ENCODE results near the gene PLOD1.

PLOD1 gene

GRCh38 chr1:11977625-11978024, 43.1 kb downstream of the PLOD1 start:
- H3K4me1 ChIP-seq (ENCODE audit: control insufficient read depth, insufficient read depth, low read length) = peaks cover 14% of the 10 kb centered on the region
- peaks cover 8% of the 10 kb centered on the region for H3K36me3 ChIP-seq (ENCODE audit: control insufficient read depth, insufficient read depth, low read length)
- no peak overlapping the region for H3K4me3 ChIP-seq (ENCODE audit: insufficient read depth, low read depth, low read length)
- no peaks in the 10 kb centered on the region for H3K9me3 ChIP-seq (ENCODE audit: control insufficient read depth, low read length)
- no peak overlapping the region for H3K27ac ChIP-seq (ENCODE audit: insufficient read depth, low read depth, low read length, poor library complexity, severe bottlenecking)
- WGBS, 2 experiments = 94 to 97% methylated on average over 3 of the region's 3 CpGs
- no peaks in the 10 kb centered on the region for H3K27me3 ChIP-seq (ENCODE audit: control insufficient read depth, insufficient read depth, low read length, poor library complexity, severe bottlenecking)

GRCh38 chr1:11978301-11978700, 43.8 kb downstream of the PLOD1 start:
- Histone ChIP-seq H3K4me1 (ENCODE audit: control insufficient read depth, insufficient read depth, low read length) (peaks cover 14% of the 10 kb centered on the region), H3K27ac (ENCODE audit: insufficient read depth, low read depth, low read length, poor library complexity, severe bottlenecking) (no peak overlapping the region), H3K36me3 (ENCODE audit: control insufficient read depth, insufficient read depth, low read length) (peaks cover 7% of the 10 kb centered on the region), H3K4me3 (ENCODE audit: insufficient read depth, low read depth, low read length) (no peak overlapping the region), H3K9me3 (ENCODE audit: control insufficient read depth, low read length) (no peaks in the 10 kb centered on the region), H3K27me3 (ENCODE audit: control insufficient read depth, insufficient read depth, low read length, poor library complexity, severe bottlenecking) (no peaks in the 10 kb centered on the region)
- WGBS, 2 experiments = 93 to 95% methylated on average over 8 of the region's 8 CpGs

- 69 to 71% methylated on average over 29 of the region's 29 CpGs for WGBS, 2 experiments
- Histone ChIP-seq H3K4me3 (ENCODE audit: insufficient read depth, low read depth, low read length) (peak overlapping the region; percentile 30), H3K27me3 (ENCODE audit: control insufficient read depth, insufficient read depth, low read length, poor library complexity, severe bottlenecking) (no peaks in the 10 kb centered on the region), H3K9me3 (ENCODE audit: control insufficient read depth, low read length) (no peaks in the 10 kb centered on the region), H3K27ac (ENCODE audit: insufficient read depth, low read depth, low read length, poor library complexity, severe bottlenecking) (peak overlapping the region; percentile 83), H3K36me3 (ENCODE audit: control insufficient read depth, insufficient read depth, low read length) (peaks cover 14% of the 10 kb centered on the region), H3K4me1 (ENCODE audit: control insufficient read depth, insufficient read depth, low read length) (peaks cover 14% of the 10 kb centered on the region)
These were observed 44.7 kb downstream of the PLOD1 start for GRCh38 chr1:11979028-11979850.

GRCh38 chr1:11979851-11980675, 45.5 kb downstream of the PLOD1 start, which contains the start of gene MFN2:
TSS of gene MFN2 (plus strand) at chr1:11980444. CDS start at chr1:11989169, 8,725 bp downstream.
- H3K36me3 ChIP-seq (ENCODE audit: control insufficient read depth, insufficient read depth, low read length) = peaks cover 10% of the 10 kb centered on the region
- 2% methylated on average over 74 of the region's 74 CpGs for WGBS, 2 experiments
- H3K27ac ChIP-seq (ENCODE audit: insufficient read depth, low read depth, low read length, poor library complexity, severe bottlenecking) = peak within 1 kb of the TSS; percentile 87
- peak within 1 kb of the TSS; percentile 95 for H3K4me3 ChIP-seq (ENCODE audit: insufficient read depth, low read depth, low read length)
- H3K27me3 ChIP-seq (ENCODE audit: control insufficient read depth, insufficient read depth, low read length, poor library complexity, severe bottlenecking) = no peaks in the 10 kb centered on the region
- H3K4me1 ChIP-seq (ENCODE audit: control insufficient read depth, insufficient read depth, low read length) = peaks cover 14% of the 10 kb centered on the region
- no peaks in the 10 kb centered on the region for H3K9me3 ChIP-seq (ENCODE audit: control insufficient read depth, low read length)

- Histone ChIP-seq H3K36me3 (ENCODE audit: control insufficient read depth, insufficient read depth, low read length) (peaks cover 8% of the 10 kb centered on the region), H3K4me1 (ENCODE audit: control insufficient read depth, insufficient read depth, low read length) (peaks cover 14% of the 10 kb centered on the region), H3K9me3 (ENCODE audit: control insufficient read depth, low read length) (no peaks in the 10 kb centered on the region), H3K27me3 (ENCODE audit: control insufficient read depth, insufficient read depth, low read length, poor library complexity, severe bottlenecking) (no peaks in the 10 kb centered on the region), H3K4me3 (ENCODE audit: insufficient read depth, low read depth, low read length) (peak overlapping the region; percentile 95), H3K27ac (ENCODE audit: insufficient read depth, low read depth, low read length, poor library complexity, severe bottlenecking) (peak overlapping the region; percentile 87)
- WGBS, 2 experiments = 1% methylated on average over 12 of the region's 12 CpGs
These were observed 46.1 kb downstream of the PLOD1 start for GRCh38 chr1:11980676-11980972.

GRCh38 chr1:11981378-11982009, 47.0 kb downstream of the PLOD1 start:
- Histone ChIP-seq H3K4me1 (ENCODE audit: control insufficient read depth, insufficient read depth, low read length) (peaks cover 14% of the 10 kb centered on the region), H3K27me3 (ENCODE audit: control insufficient read depth, insufficient read depth, low read length, poor library complexity, severe bottlenecking) (no peaks in the 10 kb centered on the region), H3K36me3 (ENCODE audit: control insufficient read depth, insufficient read depth, low read length) (peaks cover 17% of the 10 kb centered on the region), H3K9me3 (ENCODE audit: control insufficient read depth, low read length) (no peaks in the 10 kb centered on the region), H3K27ac (ENCODE audit: insufficient read depth, low read depth, low read length, poor library complexity, severe bottlenecking) (no peak overlapping the region), H3K4me3 (ENCODE audit: insufficient read depth, low read depth, low read length) (peak overlapping the region; percentile 95)
- 92 to 96% methylated on average over 13 of the region's 13 CpGs for WGBS, 2 experiments

GRCh38 chr1:11982010-11982392, 47.5 kb downstream of the PLOD1 start:
- Histone ChIP-seq H3K36me3 (ENCODE audit: control insufficient read depth, insufficient read depth, low read length) (peaks cover 17% of the 10 kb centered on the region), H3K27me3 (ENCODE audit: control insufficient read depth, insufficient read depth, low read length, poor library complexity, severe bottlenecking) (no peaks in the 10 kb centered on the region), H3K27ac (ENCODE audit: insufficient read depth, low read depth, low read length, poor library complexity, severe bottlenecking) (no peak overlapping the region), H3K4me3 (ENCODE audit: insufficient read depth, low read depth, low read length) (no peak overlapping the region), H3K4me1 (ENCODE audit: control insufficient read depth, insufficient read depth, low read length) (peaks cover 14% of the 10 kb centered on the region), H3K9me3 (ENCODE audit: control insufficient read depth, low read length) (no peaks in the 10 kb centered on the region)
- WGBS, 2 experiments = 92 to 95% methylated on average over 3 of the region's 3 CpGs

GRCh38 chr1:11984121-11984520, 49.6 kb downstream of the PLOD1 start:
- no peaks in the 10 kb centered on the region for H3K9me3 ChIP-seq (ENCODE audit: control insufficient read depth, low read length)
- H3K36me3 ChIP-seq (ENCODE audit: control insufficient read depth, insufficient read depth, low read length) = peaks cover 17% of the 10 kb centered on the region
- no peak overlapping the region for H3K27ac ChIP-seq (ENCODE audit: insufficient read depth, low read depth, low read length, poor library complexity, severe bottlenecking)
- peaks cover 14% of the 10 kb centered on the region for H3K4me1 ChIP-seq (ENCODE audit: control insufficient read depth, insufficient read depth, low read length)
- WGBS, 2 experiments = 96 to 98% methylated on average over 5 of the region's 5 CpGs
- H3K27me3 ChIP-seq (ENCODE audit: control insufficient read depth, insufficient read depth, low read length, poor library complexity, severe bottlenecking) = no peaks in the 10 kb centered on the region
- H3K4me3 ChIP-seq (ENCODE audit: insufficient read depth, low read depth, low read length) = no peak overlapping the region

GRCh38 chr1:11984576-11984975, 50.1 kb downstream of the PLOD1 start:
- Histone ChIP-seq H3K27ac (ENCODE audit: insufficient read depth, low read depth, low read length, poor library complexity, severe bottlenecking) (no peak overlapping the region), H3K4me3 (ENCODE audit: insufficient read depth, low read depth, low read length) (no peak overlapping the region), H3K4me1 (ENCODE audit: control insufficient read depth, insufficient read depth, low read length) (peaks cover 10% of the 10 kb centered on the region), H3K9me3 (ENCODE audit: control insufficient read depth, low read length) (no peaks in the 10 kb centered on the region), H3K36me3 (ENCODE audit: control insufficient read depth, insufficient read depth, low read length) (peaks cover 17% of the 10 kb centered on the region), H3K27me3 (ENCODE audit: control insufficient read depth, insufficient read depth, low read length, poor library complexity, severe bottlenecking) (no peaks in the 10 kb centered on the region)
- 97% methylated on average over 6 of the region's 6 CpGs for WGBS, 2 experiments

GRCh38 chr1:11985171-11985570, 50.7 kb downstream of the PLOD1 start:
- Histone ChIP-seq H3K4me1 (ENCODE audit: control insufficient read depth, insufficient read depth, low read length) (peaks cover 9% of the 10 kb centered on the region), H3K36me3 (ENCODE audit: control insufficient read depth, insufficient read depth, low read length) (peaks cover 20% of the 10 kb centered on the region), H3K9me3 (ENCODE audit: control insufficient read depth, low read length) (no peaks in the 10 kb centered on the region), H3K4me3 (ENCODE audit: insufficient read depth, low read depth, low read length) (no peak overlapping the region), H3K27ac (ENCODE audit: insufficient read depth, low read depth, low read length, poor library complexity, severe bottlenecking) (no peak overlapping the region), H3K27me3 (ENCODE audit: control insufficient read depth, insufficient read depth, low read length, poor library complexity, severe bottlenecking) (no peaks in the 10 kb centered on the region)
- 95 to 97% methylated on average over 3 of the region's 3 CpGs for WGBS, 2 experiments
